MM.1S (cell line): ENCODE data around the gene ST8SIA5.

Source experiments
- DNase-seq: peaks from one replicate; pipeline ENCODE4 v3.0.0-alpha.2; 2015
- H2AFZ ChIP-seq: fragments of 300-600 bp; sonication (generic); 2 replicates; pipeline ENCODE4 v1.6.0; 2016; ENCODE audit warnings: antibody characterized with exemption, low read length
- H3F3A ChIP-seq: fragments of 300-600 bp; sonication (generic); 2 replicates; pipeline ENCODE4 v1.6.1; 2016; ENCODE audit warnings: mild to moderate bottlenecking, antibody characterized with exemption, low read length, moderate library complexity, mixed read lengths; ENCODE audit not compliant: insufficient read depth
- H3K27ac ChIP-seq: fragments of 300-600 bp; sonication (generic); 2 replicates; pipeline ENCODE4 v1.5.1; 2016; ENCODE audit warnings: mild to moderate bottlenecking, low read length
- H3K27me3 ChIP-seq: fragments of 300-600 bp; sonication (generic); replicated peaks from 2 replicates; pipeline ENCODE4 v1.6.0; 2016; ENCODE audit warnings: low read length; ENCODE audit not compliant: insufficient read depth
- H3K36me3 ChIP-seq: fragments of 300-600 bp; sonication (generic); replicated peaks from 2 replicates; pipeline ENCODE4 v1.6.1; 2016; ENCODE audit warnings: mild to moderate bottlenecking, low read length, mixed read lengths; ENCODE audit not compliant: insufficient read depth
- H3K4me1 ChIP-seq: fragments of 300-600 bp; sonication (generic); 2 replicates; pipeline ENCODE4 v1.6.1; 2016; ENCODE audit warnings: low read length, mixed read lengths
- H3K4me2 ChIP-seq: fragments of 300-600 bp; sonication (generic); 2 replicates; pipeline ENCODE4 v1.6.0; 2016; ENCODE audit warnings: low read depth, low read length
- H3K4me3 ChIP-seq: fragments of 300-600 bp; sonication (generic); 2 replicates; pipeline ENCODE4 v1.5.1; 2016; ENCODE audit warnings: low read length, mixed read lengths
- H3K79me2 ChIP-seq: fragments of 300-600 bp; sonication (generic); 2 replicates; pipeline ENCODE4 v1.6.1; 2016; ENCODE audit warnings: mixed run types, low read length, mixed read lengths
- H3K9ac ChIP-seq: fragments of 300-600 bp; sonication (generic); 2 replicates; pipeline ENCODE4 v1.6.1; 2016; ENCODE audit warnings: low read length, mixed read lengths
- H3K9me2 ChIP-seq: fragments of 300-600 bp; sonication (generic); replicated peaks from 2 replicates; pipeline ENCODE4 v1.6.1; 2016; ENCODE audit warnings: mild to moderate bottlenecking, low read length, mixed read lengths; ENCODE audit not compliant: insufficient read depth
- H3K9me3 ChIP-seq: fragments of 300-600 bp; sonication (generic); replicated peaks from 2 replicates; pipeline ENCODE4 v1.6.1; 2016; ENCODE audit warnings: mild to moderate bottlenecking, low read length, mixed read lengths; ENCODE audit not compliant: insufficient read depth
- H4K20me1 ChIP-seq: fragments of 300-600 bp; sonication (generic); 2 replicates; pipeline ENCODE4 v1.6.1; 2016; ENCODE audit warnings: mild to moderate bottlenecking, low read length, moderate library complexity, mixed read lengths; ENCODE audit not compliant: insufficient read depth
- EZH2 ChIP-seq: fragments of 300-600 bp; sonication (generic); optimal IDR thresholded peaks from 2 replicates; pipeline ENCODE3; 2017; ENCODE audit warnings: low read depth, mild to moderate bottlenecking, antibody characterized with exemption, low read length, mixed read lengths
- EZH2phosphoT487 ChIP-seq: fragments of 300-600 bp; sonication (generic); IDR thresholded peaks from 2 replicates; pipeline ENCODE4 v1.6.1; 2018; ENCODE audit warnings: antibody characterized with exemption, low read length
- TF ChIP-seq, protein P1 (sequence below): fragments of 300-600 bp; sonication (generic); IDR thresholded peaks from 2 replicates; pipeline ENCODE4 v1.5.1; 2016; ENCODE audit warnings: antibody characterized with exemption, low read length, mixed read lengths

The ST8SIA5 gene

GRCh38 chr18:46732201-46732600 is 24.7 kb downstream of the ST8SIA5 start:
- Histone ChIP-seq H3K4me2 (no peak overlapping the region), H3K4me3 (no peak overlapping the region)
- no peak for DNase-seq

GRCh38 chr18:46731316-46731715 is 25.5 kb downstream of the ST8SIA5 start:
- H3K9ac ChIP-seq: no peak overlapping the region
- no peaks in the 10 kb centered on the region for H3F3A ChIP-seq
- no peak for DNase-seq
- H4K20me1 ChIP-seq: no peaks in the 10 kb centered on the region
- no peaks in the 10 kb centered on the region for H3K9me2 ChIP-seq
- no peak overlapping the region for H3K4me2 ChIP-seq
- no peaks in the 10 kb centered on the region for H3K36me3 ChIP-seq
- TF ChIP-seq EZH2: no peak
- H3K4me1 ChIP-seq: no peaks in the 10 kb centered on the region
- no peak overlapping the region for H3K4me3 ChIP-seq
- H3K27ac ChIP-seq: no peak overlapping the region
- H3K27me3 ChIP-seq: no peaks in the 10 kb centered on the region
- H3K79me2 ChIP-seq: no peaks in the 10 kb centered on the region
- H2AFZ ChIP-seq: no peak overlapping the region
- no peaks in the 10 kb centered on the region for H3K9me3 ChIP-seq

More at GRCh38 chr18:46732201-46732600, 24.7 kb downstream of the ST8SIA5 start:
- no peaks in the 10 kb centered on the region for H3K36me3 ChIP-seq
- no peak overlapping the region for H3K27ac ChIP-seq
- no peak overlapping the region for H2AFZ ChIP-seq
- H3F3A ChIP-seq: no peaks in the 10 kb centered on the region
- no peaks in the 10 kb centered on the region for H4K20me1 ChIP-seq
- no peaks in the 10 kb centered on the region for H3K27me3 ChIP-seq
- no peak overlapping the region for H3K9ac ChIP-seq
- H3K4me1 ChIP-seq: no peaks in the 10 kb centered on the region
- H3K9me2 ChIP-seq: no peaks in the 10 kb centered on the region
- no peaks in the 10 kb centered on the region for H3K79me2 ChIP-seq
- TF ChIP-seq EZH2 (no peak), EZH2phosphoT487 (no peak)
- TF ChIP-seq, protein P1, sequence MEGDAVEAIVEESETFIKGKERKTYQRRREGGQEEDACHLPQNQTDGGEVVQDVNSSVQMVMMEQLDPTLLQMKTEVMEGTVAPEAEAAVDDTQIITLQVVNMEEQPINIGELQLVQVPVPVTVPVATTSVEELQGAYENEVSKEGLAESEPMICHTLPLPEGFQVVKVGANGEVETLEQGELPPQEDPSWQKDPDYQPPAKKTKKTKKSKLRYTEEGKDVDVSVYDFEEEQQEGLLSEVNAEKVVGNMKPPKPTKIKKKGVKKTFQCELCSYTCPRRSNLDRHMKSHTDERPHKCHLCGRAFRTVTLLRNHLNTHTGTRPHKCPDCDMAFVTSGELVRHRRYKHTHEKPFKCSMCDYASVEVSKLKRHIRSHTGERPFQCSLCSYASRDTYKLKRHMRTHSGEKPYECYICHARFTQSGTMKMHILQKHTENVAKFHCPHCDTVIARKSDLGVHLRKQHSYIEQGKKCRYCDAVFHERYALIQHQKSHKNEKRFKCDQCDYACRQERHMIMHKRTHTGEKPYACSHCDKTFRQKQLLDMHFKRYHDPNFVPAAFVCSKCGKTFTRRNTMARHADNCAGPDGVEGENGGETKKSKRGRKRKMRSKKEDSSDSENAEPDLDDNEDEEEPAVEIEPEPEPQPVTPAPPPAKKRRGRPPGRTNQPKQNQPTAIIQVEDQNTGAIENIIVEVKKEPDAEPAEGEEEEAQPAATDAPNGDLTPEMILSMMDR: no peak
- no peaks in the 10 kb centered on the region for H3K9me3 ChIP-seq

DNA sequence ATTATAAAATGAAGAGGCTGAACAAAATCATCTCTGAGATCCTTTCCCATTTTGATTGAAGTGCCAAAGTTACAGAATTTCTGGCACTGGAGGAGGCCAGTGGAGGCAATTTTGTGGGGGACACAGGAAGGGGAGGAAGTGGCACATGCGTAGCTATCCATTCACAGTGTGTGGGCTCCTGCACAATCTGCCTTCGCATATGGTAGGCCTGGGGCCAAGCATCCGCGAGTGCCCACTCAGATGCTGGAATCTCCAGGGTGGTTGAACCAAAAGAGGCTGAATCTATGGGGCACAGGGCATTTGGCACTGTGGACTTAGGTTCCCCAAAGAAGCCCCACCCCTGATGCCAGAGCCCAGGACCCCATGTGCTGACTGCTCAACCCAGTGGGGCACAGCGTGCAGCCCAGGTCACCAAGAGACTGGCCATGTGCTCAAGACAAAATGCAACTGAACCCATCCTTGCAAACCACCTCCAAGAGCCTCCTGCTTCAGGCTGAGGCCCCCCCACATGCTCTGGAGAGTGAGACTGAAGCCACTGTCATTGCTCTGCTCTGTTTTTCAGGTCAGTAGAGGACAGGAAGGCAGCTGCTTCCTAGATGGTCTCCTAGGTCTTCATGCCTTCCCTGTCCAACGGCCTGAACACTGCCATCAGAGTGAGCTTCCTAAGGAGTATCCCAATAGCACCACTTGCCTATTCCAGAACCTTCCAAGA is 28.5 kb downstream of the ST8SIA5 start:
- H4K20me1 ChIP-seq: no peaks in the 10 kb centered on the region
- no peaks in the 10 kb centered on the region for H3K4me1 ChIP-seq
- no peaks in the 10 kb centered on the region for H3K79me2 ChIP-seq
- no peak overlapping the region for H3K4me2 ChIP-seq
- H2AFZ ChIP-seq: no peak overlapping the region
- no peak overlapping the region for H3K27ac ChIP-seq
- H3K36me3 ChIP-seq: no peaks in the 10 kb centered on the region
- no peak for TF ChIP-seq EZH2phosphoT487
- TF ChIP-seq, protein P1: no peak
- no peak for TF ChIP-seq EZH2
- DNase-seq: no peak
- H3F3A ChIP-seq: no peaks in the 10 kb centered on the region
- H3K9me3 ChIP-seq: no peaks in the 10 kb centered on the region
- H3K27me3 ChIP-seq: no peaks in the 10 kb centered on the region
- H3K4me3 ChIP-seq: no peak overlapping the region
- no peak overlapping the region for H3K9ac ChIP-seq
- H3K9me2 ChIP-seq: no peaks in the 10 kb centered on the region

DNA sequence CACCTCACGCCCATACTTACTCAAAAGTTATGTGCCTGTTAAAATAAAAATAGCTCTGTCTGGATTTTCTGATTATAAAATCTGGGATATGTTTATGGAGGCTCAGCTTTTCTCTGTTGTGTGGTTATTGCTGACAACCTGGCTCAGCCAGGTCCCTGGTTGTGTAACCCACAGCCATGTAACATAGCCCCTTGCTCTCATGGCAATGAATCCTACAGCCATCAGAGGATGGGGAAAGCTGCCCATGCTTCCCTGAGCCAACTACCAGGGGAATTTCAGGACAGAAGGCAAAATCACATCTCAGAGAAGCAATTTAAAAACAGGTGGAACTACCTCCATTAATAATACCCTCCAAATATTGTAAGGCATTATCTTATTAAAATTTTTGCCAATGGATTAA is 29.7 kb downstream of the ST8SIA5 start:
- H3K9me2 ChIP-seq: no peaks in the 10 kb centered on the region
- no peaks in the 10 kb centered on the region for H3K4me1 ChIP-seq
- no peaks in the 10 kb centered on the region for H3K9me3 ChIP-seq
- no peak overlapping the region for H2AFZ ChIP-seq
- H3K4me2 ChIP-seq: no peak overlapping the region
- no peaks in the 10 kb centered on the region for H4K20me1 ChIP-seq
- H3K36me3 ChIP-seq: no peaks in the 10 kb centered on the region
- H3K27ac ChIP-seq: no peak overlapping the region
- no peaks in the 10 kb centered on the region for H3K79me2 ChIP-seq
- no peak overlapping the region for H3K9ac ChIP-seq
- no peak overlapping the region for H3K4me3 ChIP-seq
- no peak for TF ChIP-seq EZH2phosphoT487
- no peak for TF ChIP-seq EZH2
- TF ChIP-seq, protein P1: no peak
- no peaks in the 10 kb centered on the region for H3K27me3 ChIP-seq
- H3F3A ChIP-seq: no peaks in the 10 kb centered on the region
- no peak for DNase-seq
